Cardiac fibroblast (primary cell): Measurements from ENCODE around the gene ACOT13.

Source experiments
- DNase-seq, 2 donors: peaks; one replicate each; pipeline versions ENCODE4 v3.0.0 to v3.0.0-alpha.2; 2010; ENCODE audit warnings: low read depth in 2 of 2
- H3K4me3 ChIP-seq, 2 donors: replicated peaks in 1 of 2; 1 replicate in 1 of 2; 2 replicates in 1 of 2; pipeline ENCODE4 v1.5.1; 2011; ENCODE audit warnings: low read depth in 2 of 2, low read length in 2 of 2, mild to moderate bottlenecking in 2 of 2, moderate library complexity in 1 of 2
- CTCF ChIP-seq: IDR thresholded peaks from one replicate; pipeline ENCODE4 v1.5.1; 2011; ENCODE audit warnings: low read depth, mild to moderate bottlenecking, low read length, inconsistent platforms

The ACOT13 gene

DNA sequence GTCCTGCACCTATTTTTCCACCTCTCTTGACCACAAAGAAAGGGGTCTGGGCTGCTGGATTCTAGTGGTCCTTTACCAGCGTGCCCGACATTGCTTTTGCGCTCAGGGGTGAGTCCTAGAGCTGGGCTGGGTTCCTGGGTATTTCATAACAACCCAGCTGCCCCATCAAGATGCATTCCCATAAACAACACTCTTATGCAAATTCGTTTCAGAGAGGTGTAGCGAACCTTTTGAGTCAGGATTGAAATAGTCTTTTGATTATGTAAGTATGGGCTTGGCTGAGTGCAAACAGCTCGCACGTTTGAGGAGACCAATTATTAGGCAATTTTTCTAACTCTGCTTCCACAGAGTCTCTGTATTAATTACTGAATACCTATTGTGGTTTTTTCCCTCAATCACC, 13.7 kb downstream of the ACOT13 start:
- TF ChIP-seq CTCF, result no peak
- no peak overlapping the region for H3K4me3 ChIP-seq
- DNase-seq, result no peak

DNA sequence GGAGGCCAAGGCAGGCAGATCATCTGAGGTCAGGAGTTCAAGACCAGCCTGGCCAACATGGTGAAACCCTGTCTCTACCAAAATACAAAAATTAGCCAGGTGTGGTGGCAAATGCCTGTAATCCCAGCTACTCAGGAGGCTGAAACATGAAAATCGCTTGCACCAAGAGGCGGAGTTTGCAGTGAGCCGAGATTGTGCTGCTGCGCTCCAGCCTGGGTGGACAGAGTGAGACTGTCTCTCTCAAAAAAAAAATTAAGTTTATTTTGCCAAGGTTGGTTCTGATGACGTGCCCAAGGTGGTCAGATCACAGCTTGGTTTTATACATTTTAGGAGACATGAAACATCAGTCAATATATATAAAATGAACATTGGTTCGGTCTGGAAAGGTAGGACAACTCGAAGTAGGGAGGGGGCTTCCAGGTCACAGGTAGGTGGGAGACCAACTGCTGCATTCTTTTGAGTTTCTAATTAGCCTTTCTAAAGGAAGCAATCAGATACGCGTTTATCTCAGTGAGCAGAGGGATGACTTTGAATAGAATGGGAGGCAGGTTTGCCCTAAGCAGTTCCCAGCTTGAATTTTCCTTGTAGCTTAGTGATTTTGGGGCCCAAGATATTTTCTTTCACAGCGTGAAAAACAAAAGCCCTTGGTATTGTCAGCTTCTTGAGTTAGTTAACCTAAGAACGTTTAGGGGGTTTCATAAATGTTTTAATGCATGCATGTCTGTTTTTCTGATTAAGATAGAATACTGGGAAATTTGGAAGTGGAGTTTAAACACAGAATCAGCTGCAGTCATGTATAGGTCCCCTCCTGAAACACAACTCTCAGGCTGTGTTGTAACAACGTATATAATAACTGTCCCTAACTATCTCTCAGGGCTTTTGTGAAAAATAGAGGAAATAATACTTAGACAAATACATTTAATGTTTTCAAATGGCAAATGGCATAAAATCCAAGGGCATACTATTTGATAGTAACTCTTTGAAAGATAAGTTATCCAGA, 16.7 kb downstream of the ACOT13 start:
- H3K4me3 ChIP-seq, result no peak overlapping the region
- no peak for TF ChIP-seq CTCF
- DNase-seq, result no peak

DNA sequence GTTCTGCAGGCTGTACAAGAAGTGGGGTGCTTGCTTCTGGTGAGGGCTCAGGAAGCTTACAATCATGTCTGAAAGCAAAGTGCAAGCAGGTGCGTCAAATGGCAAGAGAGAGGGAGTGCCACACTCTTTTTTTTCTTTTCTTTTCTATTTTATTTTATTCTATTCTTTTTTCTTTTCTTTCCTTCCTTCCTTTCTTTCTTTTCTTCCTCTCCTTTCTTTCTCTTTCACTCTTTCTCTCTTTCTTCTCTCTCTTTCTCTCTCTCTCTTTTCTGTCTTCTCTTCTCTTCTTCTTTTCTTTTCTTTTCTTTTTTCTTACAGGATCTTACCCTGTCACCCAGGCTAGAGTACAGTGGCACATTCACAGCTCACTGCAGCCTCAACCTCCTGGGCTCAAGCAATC, 19.5 kb downstream of the ACOT13 start:
- TF ChIP-seq CTCF, result no peak
- DNase-seq, result no peak
- no peak overlapping the region for H3K4me3 ChIP-seq

DNA sequence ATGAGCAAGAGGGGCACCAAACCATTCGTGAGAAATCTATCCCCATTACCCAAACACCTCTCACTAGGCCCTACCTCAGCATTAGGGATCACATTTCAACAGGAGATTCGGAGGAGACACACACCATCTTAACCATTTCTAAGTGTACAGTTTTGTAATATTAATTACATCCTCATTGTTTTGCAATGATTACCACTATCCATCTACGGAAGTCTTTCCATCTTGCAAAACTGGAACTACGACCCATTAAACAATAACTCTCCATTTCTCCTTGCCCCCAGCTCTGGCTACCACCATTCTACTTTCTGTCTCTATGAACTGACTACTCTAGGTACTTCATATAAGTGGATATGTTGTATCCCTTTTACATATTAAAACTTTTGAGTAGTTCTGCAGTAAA, 20.1 kb downstream of the ACOT13 start:
- H3K4me3 ChIP-seq, result no peak overlapping the region
- DNase-seq, result no peak
- TF ChIP-seq CTCF, result no peak

- TF ChIP-seq CTCF, result no peak
- peak; percentile 28 to 76 for DNase-seq
- no peak overlapping the region for H3K4me3 ChIP-seq
Observed at GRCh38 chr6:24689964-24690363, 23.1 kb downstream of the ACOT13 start.

DNA sequence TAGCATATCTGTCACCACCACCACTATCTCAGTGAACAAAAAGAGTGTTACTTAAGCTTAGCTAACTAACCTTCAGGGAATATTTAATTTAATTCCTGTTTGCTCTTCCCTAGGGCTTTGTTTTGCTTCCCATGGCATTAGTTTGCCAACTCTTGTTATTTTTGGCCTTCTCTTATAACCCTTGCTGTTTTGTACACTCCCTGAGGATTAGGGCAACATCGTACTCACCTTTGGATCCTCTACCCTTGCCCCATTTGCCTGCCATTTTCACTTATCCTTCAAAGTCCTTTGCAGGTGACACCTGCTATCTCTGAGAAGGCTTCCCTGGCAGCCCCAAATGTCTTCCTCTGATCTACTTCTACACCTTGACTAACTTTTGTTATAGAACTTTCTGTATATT, 23.7 kb downstream of the ACOT13 start:
- no peak overlapping the region for H3K4me3 ChIP-seq
- no peak for DNase-seq
- TF ChIP-seq CTCF, result no peak
